Measurements from ENCODE around the gene PAK1. TPM values are rescaled to one million over a fixed set of nuclear protein-coding genes. Genes with fewer than 3 reads are reported as not detected.

PAK1 gene
- total RNA-seq, 1 experiment from 2014 or later = 126 TPM

GRCh38 chr11:77436969-77437368 is 36.9 kb downstream of the PAK1 start:
- H3K4me3 ChIP-seq (ENCODE audit: insufficient read depth, low read depth, low read length) = no peak overlapping the region
- no peaks in the 10 kb centered on the region for H3K36me3 ChIP-seq (replicated peaks; ENCODE audit: control insufficient read depth, insufficient read depth, low read length)
- no peak for DNase-seq
- H3K27me3 ChIP-seq (ENCODE audit: control insufficient read depth, insufficient read depth, low read length) = no peaks in the 10 kb centered on the region

GRCh38 chr11:77436506-77436905 is 37.4 kb downstream of the PAK1 start:
- no peak overlapping the region for H3K4me3 ChIP-seq (ENCODE audit: insufficient read depth, low read depth, low read length)
- H3K27me3 ChIP-seq (ENCODE audit: control insufficient read depth, insufficient read depth, low read length) = no peaks in the 10 kb centered on the region
- no peak for DNase-seq

DNA sequence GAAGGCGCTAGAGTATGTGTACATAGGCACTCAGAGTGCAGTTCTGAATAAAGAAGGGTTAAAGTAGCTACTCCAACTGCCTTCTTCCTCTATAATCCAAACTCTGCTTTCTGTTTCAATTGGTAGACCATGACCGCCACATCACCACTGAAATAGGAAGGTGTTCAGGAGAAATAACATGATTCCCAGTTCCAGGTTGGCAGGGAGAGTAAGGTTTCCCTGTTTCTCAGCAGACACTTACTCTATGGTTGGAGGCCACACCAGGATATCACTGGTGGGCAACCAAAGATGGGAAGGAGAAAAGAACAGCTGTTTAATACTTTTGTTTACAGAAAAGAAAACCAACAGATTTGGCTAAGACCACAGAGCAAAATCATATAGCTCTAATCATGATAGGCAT is 37.9 kb downstream of the PAK1 start:
- no peak for DNase-seq
- Histone ChIP-seq H3K36me3 (replicated peaks; ENCODE audit: control insufficient read depth, insufficient read depth, low read length) (no peaks in the 10 kb centered on the region), H3K27me3 (ENCODE audit: control insufficient read depth, insufficient read depth, low read length) (no peaks in the 10 kb centered on the region)

More at GRCh38 chr11:77436506-77436905, 37.4 kb downstream of the PAK1 start:
- H3K36me3 ChIP-seq (replicated peaks; ENCODE audit: control insufficient read depth, insufficient read depth, low read length) = no peaks in the 10 kb centered on the region

DNA sequence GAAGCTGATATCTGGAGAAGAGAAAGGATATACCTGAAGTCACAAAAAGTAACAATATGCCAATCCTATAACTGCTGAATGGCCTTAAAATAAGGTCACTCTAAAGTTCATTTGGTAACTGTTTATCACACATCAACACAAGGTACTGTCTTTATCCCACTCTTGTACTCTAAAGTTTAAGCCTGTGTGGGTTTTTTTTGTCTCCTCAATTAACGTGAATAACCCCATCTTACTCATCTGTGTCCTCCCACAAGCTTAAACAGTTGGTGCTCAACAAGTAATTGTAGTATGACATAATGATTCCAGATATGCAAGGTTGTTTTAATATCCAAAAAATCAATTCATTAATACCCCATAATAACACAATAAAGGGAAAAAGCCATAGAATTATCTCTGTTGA is 42.1 kb downstream of the PAK1 start:
- H3K4me3 ChIP-seq (ENCODE audit: insufficient read depth, low read depth, low read length) = no peak overlapping the region
- DNase-seq = no peak
- H3K36me3 ChIP-seq (replicated peaks; ENCODE audit: control insufficient read depth, insufficient read depth, low read length) = no peaks in the 10 kb centered on the region
- no peaks in the 10 kb centered on the region for H3K27me3 ChIP-seq (ENCODE audit: control insufficient read depth, insufficient read depth, low read length)

More for the DNA sequence above, 37.9 kb downstream of the PAK1 start:
- H3K4me3 ChIP-seq (ENCODE audit: insufficient read depth, low read depth, low read length) = no peak overlapping the region

GRCh38 chr11:77428598-77428997 is 45.3 kb downstream of the PAK1 start:
- Histone ChIP-seq H3K36me3 (replicated peaks; ENCODE audit: control insufficient read depth, insufficient read depth, low read length) (no peaks in the 10 kb centered on the region), H3K4me3 (ENCODE audit: insufficient read depth, low read depth, low read length) (no peak overlapping the region), H3K27me3 (ENCODE audit: control insufficient read depth, insufficient read depth, low read length) (no peaks in the 10 kb centered on the region)
- DNase-seq = no peak

GRCh38 chr11:77425346-77425745 is 48.5 kb downstream of the PAK1 start:
- DNase-seq = no peak
- Histone ChIP-seq H3K27me3 (ENCODE audit: control insufficient read depth, insufficient read depth, low read length) (no peaks in the 10 kb centered on the region), H3K4me3 (ENCODE audit: insufficient read depth, low read depth, low read length) (no peak overlapping the region), H3K36me3 (replicated peaks; ENCODE audit: control insufficient read depth, insufficient read depth, low read length) (no peaks in the 10 kb centered on the region)

GRCh38 chr11:77424644-77425043 is 49.2 kb downstream of the PAK1 start:
- no peak overlapping the region for H3K4me3 ChIP-seq (ENCODE audit: insufficient read depth, low read depth, low read length)
- DNase-seq = no peak
- no peaks in the 10 kb centered on the region for H3K27me3 ChIP-seq (ENCODE audit: control insufficient read depth, insufficient read depth, low read length)
- H3K36me3 ChIP-seq (replicated peaks; ENCODE audit: control insufficient read depth, insufficient read depth, low read length) = no peaks in the 10 kb centered on the region

- Histone ChIP-seq H3K36me3 (replicated peaks; ENCODE audit: control insufficient read depth, insufficient read depth, low read length) (no peaks in the 10 kb centered on the region), H3K4me3 (ENCODE audit: insufficient read depth, low read depth, low read length) (no peak overlapping the region), H3K27me3 (ENCODE audit: control insufficient read depth, insufficient read depth, low read length) (no peaks in the 10 kb centered on the region)
- no peak for DNase-seq
These were observed 50.3 kb downstream of the PAK1 start for GRCh38 chr11:77423624-77424023.

DNA sequence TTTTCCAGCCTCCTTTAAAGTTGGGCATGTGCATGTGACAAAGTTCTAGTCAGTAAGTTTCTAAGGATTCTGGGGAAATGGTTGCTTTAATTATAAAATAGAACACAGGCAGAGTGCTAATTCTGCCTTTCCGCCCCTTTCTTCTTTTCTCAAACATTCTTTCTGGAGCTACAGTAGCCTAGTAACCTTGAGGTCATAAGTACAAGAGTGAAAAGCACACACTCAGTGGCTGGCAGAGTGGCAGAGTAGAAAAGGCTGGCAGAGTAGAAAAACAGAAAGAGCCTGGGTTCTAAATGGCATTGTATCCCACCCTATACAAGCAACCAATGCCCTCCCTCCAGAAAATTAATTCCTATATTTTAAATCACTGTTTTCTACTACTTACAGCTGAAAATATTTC is 51.2 kb downstream of the PAK1 start:
- no peaks in the 10 kb centered on the region for H3K36me3 ChIP-seq (replicated peaks; ENCODE audit: control insufficient read depth, insufficient read depth, low read length)
- no peak for DNase-seq
- no peaks in the 10 kb centered on the region for H3K27me3 ChIP-seq (ENCODE audit: control insufficient read depth, insufficient read depth, low read length)
- H3K4me3 ChIP-seq (ENCODE audit: insufficient read depth, low read depth, low read length) = no peak overlapping the region

DNA sequence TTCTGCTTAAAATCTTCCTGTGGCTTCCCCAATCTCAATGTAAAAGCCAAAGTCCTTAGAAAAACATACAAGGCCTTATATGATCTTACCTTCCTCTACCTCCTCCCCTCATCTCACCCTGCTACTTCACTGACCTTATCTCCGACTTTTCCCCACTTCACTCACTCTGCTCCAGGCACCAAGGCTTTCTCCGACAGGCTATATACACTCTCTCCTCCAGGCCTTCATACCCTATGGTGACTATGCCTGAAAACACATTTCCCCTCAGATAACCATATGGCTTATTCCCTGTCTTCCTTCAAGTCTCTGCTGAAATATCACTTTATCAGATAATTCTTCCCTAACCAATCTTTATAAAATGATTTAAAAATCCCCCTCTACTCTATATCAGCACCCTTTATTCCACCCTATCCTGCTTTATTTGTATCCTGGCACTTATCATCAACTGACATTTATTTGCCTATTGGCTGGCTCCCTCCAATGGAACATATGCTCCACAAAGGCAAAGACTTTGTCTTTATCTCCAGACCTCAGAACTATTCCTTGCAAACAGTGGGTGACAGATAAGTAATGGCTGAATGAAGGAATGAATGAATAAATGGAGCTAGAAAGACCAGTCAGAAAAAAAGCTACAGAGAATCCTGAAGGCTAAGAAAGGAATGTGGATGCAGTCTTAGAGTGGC is 52.7 kb downstream of the PAK1 start:
- Histone ChIP-seq H3K4me3 (ENCODE audit: insufficient read depth, low read depth, low read length) (no peak overlapping the region), H3K27me3 (ENCODE audit: control insufficient read depth, insufficient read depth, low read length) (no peaks in the 10 kb centered on the region), H3K36me3 (replicated peaks; ENCODE audit: control insufficient read depth, insufficient read depth, low read length) (no peaks in the 10 kb centered on the region)
- no peak for DNase-seq

GRCh38 chr11:77418971-77419597 is 54.8 kb downstream of the PAK1 start:
- no peak for DNase-seq
- Histone ChIP-seq H3K27me3 (ENCODE audit: control insufficient read depth, insufficient read depth, low read length) (no peaks in the 10 kb centered on the region), H3K36me3 (replicated peaks; ENCODE audit: control insufficient read depth, insufficient read depth, low read length) (no peaks in the 10 kb centered on the region), H3K4me3 (ENCODE audit: insufficient read depth, low read depth, low read length) (no peak overlapping the region)

DNA sequence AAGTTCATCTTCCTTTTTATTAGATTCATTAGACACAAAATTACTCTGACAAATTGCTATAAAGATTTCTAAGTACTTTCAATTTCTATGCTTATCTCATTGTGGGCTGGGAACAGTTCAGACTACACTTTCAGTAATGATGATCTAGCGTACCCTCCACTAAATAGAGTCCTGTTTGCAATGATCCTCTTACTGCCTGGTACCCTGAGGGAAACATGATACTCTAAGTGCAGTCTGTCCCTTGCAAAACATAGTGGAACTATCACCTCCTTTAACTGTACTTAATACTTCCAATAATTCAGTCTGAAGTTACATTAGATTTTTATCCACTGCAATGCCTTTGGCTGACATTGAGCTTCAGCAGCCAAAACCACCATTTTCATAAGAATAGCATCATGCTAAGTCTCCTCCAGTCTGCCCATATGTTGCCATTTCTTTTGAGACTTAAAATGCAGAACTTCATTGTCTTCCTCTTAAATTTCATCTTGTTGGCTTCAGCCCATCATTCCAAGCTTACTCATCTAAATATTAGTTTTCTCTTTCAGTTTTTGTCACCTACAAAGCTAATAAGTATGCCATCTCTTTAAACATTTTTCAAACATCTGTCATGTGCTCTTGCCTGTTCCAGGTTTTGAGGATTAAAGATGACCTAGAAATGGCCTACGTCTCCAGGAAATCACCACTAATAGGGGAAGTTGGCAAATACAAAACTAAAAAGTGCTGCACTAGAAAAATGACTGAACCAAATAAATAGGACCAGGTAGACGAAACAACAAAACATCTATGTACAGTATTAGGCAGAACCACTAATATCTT is 55.5 kb downstream of the PAK1 start:
- no peak for DNase-seq
- Histone ChIP-seq H3K4me3 (ENCODE audit: insufficient read depth, low read depth, low read length) (no peak overlapping the region), H3K27me3 (ENCODE audit: control insufficient read depth, insufficient read depth, low read length) (no peaks in the 10 kb centered on the region), H3K36me3 (replicated peaks; ENCODE audit: control insufficient read depth, insufficient read depth, low read length) (no peaks in the 10 kb centered on the region)

- Histone ChIP-seq H3K27me3 (ENCODE audit: control insufficient read depth, insufficient read depth, low read length) (no peaks in the 10 kb centered on the region), H3K36me3 (replicated peaks; ENCODE audit: control insufficient read depth, insufficient read depth, low read length) (no peaks in the 10 kb centered on the region), H3K4me3 (ENCODE audit: insufficient read depth, low read depth, low read length) (no peak overlapping the region)
- DNase-seq = no peak
These were observed 57.5 kb downstream of the PAK1 start for GRCh38 chr11:77416357-77416756.

DNA sequence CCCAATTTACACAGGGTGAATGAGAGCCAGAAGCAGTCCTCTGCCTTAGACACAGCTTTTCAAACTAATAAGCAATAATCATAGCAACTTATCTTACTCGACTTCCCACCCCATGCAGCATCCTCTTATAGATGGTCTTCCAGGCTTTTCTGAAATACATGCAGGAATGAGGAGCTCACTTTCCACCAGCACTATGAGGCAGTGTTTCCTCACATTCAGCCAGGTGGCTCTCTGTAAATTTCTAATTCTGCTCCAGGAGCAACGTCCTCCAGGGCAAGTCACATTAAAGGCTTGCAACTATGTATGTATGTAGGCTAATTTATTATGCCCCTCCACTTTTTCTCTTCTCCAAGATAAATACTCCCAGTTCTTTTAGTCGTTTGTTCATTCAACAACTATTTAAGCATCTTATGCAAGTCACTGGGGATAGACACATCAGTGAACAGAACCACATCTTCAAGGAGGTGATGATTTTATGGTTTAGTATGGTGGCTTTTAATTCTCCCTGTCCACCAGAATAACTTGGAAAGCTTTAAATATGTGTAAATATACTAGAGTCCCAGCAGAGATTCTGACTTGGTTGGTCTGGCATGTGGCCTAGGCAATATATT is 59.9 kb downstream of the PAK1 start:
- Histone ChIP-seq H3K27me3 (ENCODE audit: control insufficient read depth, insufficient read depth, low read length) (no peaks in the 10 kb centered on the region), H3K36me3 (replicated peaks; ENCODE audit: control insufficient read depth, insufficient read depth, low read length) (no peaks in the 10 kb centered on the region; the same call in 1 of the 2 replicates), H3K4me3 (ENCODE audit: insufficient read depth, low read depth, low read length) (no peak overlapping the region)
- peak; percentile 15 for DNase-seq
